ENCODE measurements around the gene CLEC14A. TPM values are rescaled to one million over a fixed set of nuclear protein-coding genes. Genes with fewer than 3 reads are reported as not detected.

The CLEC14A gene
- total and polyA plus RNA-seq, 9 donors, result 7.6 to 34.9 (median 13.0) TPM

GRCh38 chr14:38291681-38292467 lies 36.0 kb upstream of the CLEC14A start:
- no peak for DNase-seq
- Histone ChIP-seq H3K9me3 (no peaks in the 10 kb centered on the region), H3K36me3 (no peaks in the 10 kb centered on the region), H3K4me1 (ENCODE audit: insufficient read depth) (no peaks in the 10 kb centered on the region), H3K4me3 (no peak overlapping the region), H3K27ac (no peak overlapping the region), H3K27me3 (no peaks in the 10 kb centered on the region)
- TF ChIP-seq POLR2A (IDR thresholded peaks at IDR 0.05) (no peak), CTCF (IDR thresholded peaks at IDR 0.05) (no peak), EP300 (IDR thresholded peaks at IDR 0.05) (no peak)
- intact Hi-C loops (cut with DNase I), result no loop called here

GRCh38 chr14:38290601-38291188 lies 34.8 kb upstream of the CLEC14A start:
- intact Hi-C loops (cut with DNase I), result no loop called here
- DNase-seq, result no peak
- H3K36me3 ChIP-seq, result no peaks in the 10 kb centered on the region
- H3K9me3 ChIP-seq, result no peaks in the 10 kb centered on the region
- TF ChIP-seq CTCF (IDR thresholded peaks at IDR 0.05) (no peak), EP300 (IDR thresholded peaks at IDR 0.05) (no peak), POLR2A (IDR thresholded peaks at IDR 0.05) (no peak)
- H3K27me3 ChIP-seq, result no peaks in the 10 kb centered on the region
- H3K4me1 ChIP-seq (ENCODE audit: insufficient read depth), result no peaks in the 10 kb centered on the region
- no peak overlapping the region for H3K27ac ChIP-seq
- WGBS, 3 donors, result 2 to 15% (median 2%) methylated on average over 5 of the region's 5 CpGs
- H3K4me3 ChIP-seq, result no peak overlapping the region

GRCh38 chr14:38286452-38286851 lies 30.6 kb upstream of the CLEC14A start:
- H3K4me1 ChIP-seq (ENCODE audit: insufficient read depth), result no peaks in the 10 kb centered on the region
- no peak overlapping the region for H3K27ac ChIP-seq
- intact Hi-C loops (cut with DNase I), result no loop called here
- TF ChIP-seq CTCF (IDR thresholded peaks at IDR 0.05), result no peak
- TF ChIP-seq EP300 (IDR thresholded peaks at IDR 0.05), result no peak
- no peak for TF ChIP-seq POLR2A (IDR thresholded peaks at IDR 0.05)
- no peaks in the 10 kb centered on the region for H3K36me3 ChIP-seq
- no peaks in the 10 kb centered on the region for H3K9me3 ChIP-seq
- H3K4me3 ChIP-seq, result no peak overlapping the region
- DNase-seq, result no peak
- no peaks in the 10 kb centered on the region for H3K27me3 ChIP-seq

- WGBS, 3 donors, result 41 to 51% (median 48%) methylated on average over 2 of the region's 2 CpGs
- H3K9me3 ChIP-seq, result no peaks in the 10 kb centered on the region
- H3K27me3 ChIP-seq, result no peaks in the 10 kb centered on the region
- H3K4me1 ChIP-seq (ENCODE audit: insufficient read depth), result no peaks in the 10 kb centered on the region
- intact Hi-C loops (cut with DNase I), result no loop called here
- H3K27ac ChIP-seq, result no peak overlapping the region
- no peak overlapping the region for H3K4me3 ChIP-seq
- H3K36me3 ChIP-seq, result no peaks in the 10 kb centered on the region
- no peak for DNase-seq
- no peak for TF ChIP-seq POLR2A (IDR thresholded peaks at IDR 0.05)
- no peak for TF ChIP-seq CTCF (IDR thresholded peaks at IDR 0.05)
- TF ChIP-seq EP300 (IDR thresholded peaks at IDR 0.05), result no peak
Measured at GRCh38 chr14:38285962-38286361, 30.1 kb upstream of the CLEC14A start.
